Heart right ventricle (tissue), 16 donors: ENCODE data around the gene FGD3. TPM values are rescaled to one million over a fixed set of nuclear protein-coding genes. Genes with fewer than 3 reads are reported as not detected.

Experiments
- ATAC-seq, 8 donors: fragments of 200-7000 bp; cut with Tn5 transposase; one replicate each; pipeline ENCODE4 v1.9.1; 2020; ENCODE audit warnings: mild to moderate bottlenecking in 8 of 8, moderate library complexity in 8 of 8, moderate number of reproducible peaks in 1 of 8
- DNase-seq, 2 donors: peaks; one replicate each; pipeline ENCODE4 v3.0.0-alpha.2; 2020
- H3K27ac ChIP-seq, 10 donors: fragments of 200-600 bp; sonication (generic) in 2 of 10; one replicate each; pipeline versions ENCODE4 v1.5.0 to v1.8.0; 2020 to 2022; ENCODE audit warnings: mild to moderate bottlenecking in 3 of 10
- H3K27me3 ChIP-seq, 7 donors: fragments of 200-600 bp; one replicate each; pipeline ENCODE4 v1.8.0; 2021 to 2022; ENCODE audit warnings: mild to moderate bottlenecking in 2 of 7
- H3K36me3 ChIP-seq, 9 donors: fragments of 200-600 bp; sonication (generic) in 1 of 9; one replicate each; pipeline versions ENCODE4 v1.5.0 to v1.8.0; 2020 to 2022; ENCODE audit warnings: mild to moderate bottlenecking in 2 of 9
- H3K4me1 ChIP-seq, 9 donors: fragments of 200-600 bp; sonication (generic) in 1 of 9; one replicate each; pipeline versions ENCODE4 v1.5.0 to v1.8.0; 2020 to 2022; ENCODE audit warnings: mild to moderate bottlenecking in 4 of 9
- H3K4me3 ChIP-seq, 10 donors: fragments of 200-600 bp; sonication (generic) in 2 of 10; one replicate each; pipeline versions ENCODE4 v1.5.0 to v1.8.0; 2020 to 2022; ENCODE audit warnings: mild to moderate bottlenecking in 7 of 10, moderate library complexity in 2 of 10
- H3K9me3 ChIP-seq, 11 donors: fragments of 200-600 bp in 10 of 11; sonication (generic) in 2 of 11; one replicate each; pipeline versions ENCODE4 v1.5.0 to v1.8.0; 2013 to 2022; ENCODE audit warnings: mild to moderate bottlenecking in 2 of 11, control low read depth in 1 of 11, moderate library complexity in 1 of 11
- WGBS, 2 donors: extraction: QIAGEN DNeasy Blood & Tissue Kit; methylation state at CpG; one replicate each; pipeline ENCODE4 v1.1.7; 2013; ENCODE audit warnings: inconsistent platforms in 1 of 2; 5-methylcytosine and 5-hydroxymethylcytosine counted together
- intact Hi-C, 10 donors: fragments of 100-400 bp; cut with DNase I; formaldehyde crosslinking; loops; one replicate each; pipeline versions ENCODE4 v1.11.1 to v1.14.2; 2022
- polyA plus RNA-seq, 2 donors: library from polyadenylated mRNA; stranded (reverse); fragments of 200-250 nt; gene quantifications; one replicate each; pipeline ENCODE4 v1.2.3, GENCODE V29; 2013
- total RNA-seq, 10 donors: library from RNA; stranded (reverse); fragmentation: NEBNext Ultra II Directional in 3 of 10; extraction: Animal tissue kit (Norgen Biotek cat#: 25700) in 3 of 10; gene quantifications; one replicate each; pipeline versions ENCODE4 v1.2.1 to v1.2.4, GENCODE V29; 2021 to 2023
- TF ChIP-seq, protein P1 (sequence below), 9 donors: fragments of 200-600 bp; sonication (generic) in 2 of 9; IDR thresholded peaks; one replicate each; pipeline versions ENCODE4 v1.5.0 to v1.8.0; 2021 to 2022; ENCODE audit warnings: antibody characterized with exemption in 9 of 9, mild to moderate bottlenecking in 5 of 9, moderate library complexity in 1 of 9
- donor health status: Arrhythmogenic right ventricular cardiomyopathy.
- donor health status: ischemic (EF 13 %, LVEDD 7.1; RV severe dilation, severe dysfunction).
- donor health status: healthy with polysubstance abuse.
- donor health status: DM: no; HTN: yes; CAD: no.
- donor health status: DM: no; HTN: no; CAD: no.
- donor health status: ischemic (EF 25% LVEDD 6.9; RV normal size, moderate dysfunction).
- donor health status: ischemic (EF 25% LVEDD 5.7; RV mildly dilated, moderate dysfunction).
- donor health status: healthy.
- donor health status: DM: yes; HTN: yes; CAD: no.
- donor health status: Ischemic cardiomyopathy.
- donor health status: ischemic (EF 35%, LVEDD 5.7; RV mildly dilated, moderate dysfunction).
- donor health status: nonischemic (EF 11% LVEDD 7.7; RV severe dilation, severe dysfunction).
- donor health status: DM: yes; HTN: yes; CAD: no.
- donor health status: PGD.
- donor health status: ischemic (EF 29% LVEDD 5.4; RV normal size, mild dysfunction).
- donor health status: nonischemic (EF 23%, LVEDD 6.1; RV moderate dilation, normal function).

FGD3 gene
- total and polyA plus RNA-seq, 12 donors: 0.40 to 8.5 (median 2.2) TPM

DNA sequence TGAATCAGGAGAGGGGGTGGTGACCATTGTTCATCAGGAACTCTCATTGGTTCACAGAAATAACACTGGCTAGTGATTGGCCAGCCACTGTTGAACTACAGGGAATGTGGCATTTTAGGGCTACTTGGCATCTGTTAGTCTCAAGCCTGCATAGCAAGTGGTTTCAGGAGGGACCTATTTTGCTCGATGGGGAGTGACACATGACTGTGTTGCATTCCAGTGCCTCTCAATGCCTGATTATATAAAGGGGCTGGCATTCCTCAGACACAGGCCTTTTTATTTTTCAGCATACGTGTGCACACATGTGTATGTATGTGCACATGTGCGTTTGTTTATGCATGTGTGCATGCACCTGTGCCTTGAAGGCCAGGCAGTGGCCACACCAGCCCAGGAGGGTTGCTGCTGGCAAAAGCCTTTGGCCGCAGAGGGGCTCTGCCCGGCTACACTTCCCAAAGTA lies 23.2 kb downstream of the FGD3 start:
- Histone ChIP-seq H3K27ac (no peak overlapping the region), H3K4me3 (no peak overlapping the region), H3K4me1 (peaks cover 0 to 82% (median 5%) of the 10 kb centered on the region in 9 donors), H3K27me3 (peaks cover 0 to 2% (median 0%) of the 10 kb centered on the region in 7 donors), H3K36me3 (peaks cover 0 to 7% (median 0%) of the 10 kb centered on the region in 9 donors), H3K9me3 (no peaks in the 10 kb centered on the region)
- intact Hi-C loops: no loop called here
- ATAC-seq (peak in 2 of 8 donors; percentile 23 to 38), DNase-seq (no peak)
- WGBS, 2 donors: 74 to 78% methylated on average over 5 of the region's 5 CpGs
- TF ChIP-seq, protein P1, sequence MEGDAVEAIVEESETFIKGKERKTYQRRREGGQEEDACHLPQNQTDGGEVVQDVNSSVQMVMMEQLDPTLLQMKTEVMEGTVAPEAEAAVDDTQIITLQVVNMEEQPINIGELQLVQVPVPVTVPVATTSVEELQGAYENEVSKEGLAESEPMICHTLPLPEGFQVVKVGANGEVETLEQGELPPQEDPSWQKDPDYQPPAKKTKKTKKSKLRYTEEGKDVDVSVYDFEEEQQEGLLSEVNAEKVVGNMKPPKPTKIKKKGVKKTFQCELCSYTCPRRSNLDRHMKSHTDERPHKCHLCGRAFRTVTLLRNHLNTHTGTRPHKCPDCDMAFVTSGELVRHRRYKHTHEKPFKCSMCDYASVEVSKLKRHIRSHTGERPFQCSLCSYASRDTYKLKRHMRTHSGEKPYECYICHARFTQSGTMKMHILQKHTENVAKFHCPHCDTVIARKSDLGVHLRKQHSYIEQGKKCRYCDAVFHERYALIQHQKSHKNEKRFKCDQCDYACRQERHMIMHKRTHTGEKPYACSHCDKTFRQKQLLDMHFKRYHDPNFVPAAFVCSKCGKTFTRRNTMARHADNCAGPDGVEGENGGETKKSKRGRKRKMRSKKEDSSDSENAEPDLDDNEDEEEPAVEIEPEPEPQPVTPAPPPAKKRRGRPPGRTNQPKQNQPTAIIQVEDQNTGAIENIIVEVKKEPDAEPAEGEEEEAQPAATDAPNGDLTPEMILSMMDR (IDR thresholded peaks at IDR 0.05): no peak

DNA sequence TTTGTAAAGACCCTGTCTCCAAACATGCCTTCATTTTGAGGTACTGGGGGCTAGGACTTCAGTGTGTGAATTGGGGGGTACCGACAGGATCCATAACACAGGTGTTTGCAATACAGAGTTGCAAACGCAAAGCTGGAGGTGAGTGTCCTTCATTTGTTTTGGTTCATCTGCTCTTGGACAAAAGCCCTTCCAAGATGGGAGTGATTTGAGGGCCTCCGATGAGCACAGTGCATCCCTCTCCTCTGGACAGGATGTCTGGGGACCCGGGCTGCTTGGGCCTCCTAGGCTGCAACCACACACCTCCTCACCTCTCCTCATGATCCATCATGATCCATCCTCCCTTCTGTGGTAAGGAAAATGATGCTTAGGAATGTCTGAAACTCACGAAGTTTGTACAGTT lies 23.8 kb downstream of the FGD3 start:
- TF ChIP-seq, protein P1 (IDR thresholded peaks at IDR 0.05): no peak

DNA sequence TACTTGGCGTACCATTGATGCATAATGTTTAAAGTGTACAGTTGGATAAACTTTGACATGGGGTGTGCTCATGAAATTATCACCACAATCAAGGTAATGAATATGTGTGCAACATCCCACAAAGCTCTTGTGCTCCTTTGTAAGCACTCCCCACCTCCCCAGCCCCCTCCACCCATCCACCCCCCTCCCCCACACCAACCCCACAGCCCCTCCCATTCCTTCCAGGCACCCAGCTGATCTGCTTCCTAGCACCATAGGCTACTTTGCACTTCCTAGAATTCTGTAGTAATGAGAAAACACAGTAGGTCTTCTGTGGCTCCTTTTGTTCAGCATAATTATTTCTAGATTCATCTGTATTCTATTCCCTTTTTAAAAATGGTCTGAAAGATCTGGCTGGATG lies 24.5 kb downstream of the FGD3 start:
- intact Hi-C loops: no loop called here
- H3K4me1 ChIP-seq: peaks cover 0 to 73% (median 4%) of the 10 kb centered on the region in 9 donors
- H3K27ac ChIP-seq: no peak overlapping the region
- peaks cover 0 to 2% (median 0%) of the 10 kb centered on the region in 7 donors for H3K27me3 ChIP-seq
- no peak overlapping the region for H3K4me3 ChIP-seq
- peaks cover 0 to 20% (median 0%) of the 10 kb centered on the region in 9 donors for H3K36me3 ChIP-seq
- DNase-seq (no peak), ATAC-seq (no peak)
- TF ChIP-seq, protein P1 (IDR thresholded peaks at IDR 0.05): no peak
- WGBS, 2 donors: 87 to 100% methylated on average over 1 of the region's 1 CpG
- H3K9me3 ChIP-seq: no peaks in the 10 kb centered on the region

More for the DNA sequence above, 23.8 kb downstream of the FGD3 start:
- H3K4me1 ChIP-seq: peaks cover 0 to 80% (median 4%) of the 10 kb centered on the region in 9 donors
- H3K4me3 ChIP-seq: no peak overlapping the region
- H3K36me3 ChIP-seq: peaks cover 0 to 14% (median 0%) of the 10 kb centered on the region in 9 donors
- intact Hi-C loops: no loop called here
- no peak for ATAC-seq
- DNase-seq: no peak
- H3K9me3 ChIP-seq: no peaks in the 10 kb centered on the region
- H3K27me3 ChIP-seq: peaks cover 0 to 2% (median 0%) of the 10 kb centered on the region in 7 donors
- 72 to 75% methylated on average over 5 of the region's 5 CpGs for WGBS, 2 donors
- no peak overlapping the region for H3K27ac ChIP-seq

DNA sequence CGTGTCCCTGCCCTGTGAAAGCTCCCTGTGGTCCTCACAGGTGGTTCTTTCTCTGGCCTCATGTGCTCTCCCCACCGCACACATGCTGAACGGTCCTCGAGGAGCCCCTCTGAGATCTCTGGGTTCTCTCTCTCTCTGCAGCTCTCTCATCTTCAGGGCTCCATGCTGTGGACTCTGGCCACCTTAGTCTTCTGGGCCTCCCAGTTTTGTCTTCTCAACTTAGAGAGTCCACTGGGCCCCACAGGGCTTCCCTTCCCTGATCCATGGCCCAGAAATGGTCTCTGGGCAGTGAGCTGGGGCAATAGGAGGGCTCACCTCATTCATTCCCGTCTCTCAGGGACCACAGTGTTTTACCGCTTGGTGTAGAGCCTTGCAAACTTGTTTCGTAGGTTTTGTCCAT lies 26.4 kb downstream of the FGD3 start:
- peak overlapping the region in 1 of 10 donors; percentile 26 for H3K27ac ChIP-seq
- H3K9me3 ChIP-seq: no peaks in the 10 kb centered on the region
- H3K4me3 ChIP-seq: no peak overlapping the region
- WGBS, 2 donors: 90 to 96% methylated on average over 7 of the region's 7 CpGs
- peaks cover 0 to 68% (median 7%) of the 10 kb centered on the region in 9 donors for H3K4me1 ChIP-seq
- H3K27me3 ChIP-seq: peaks cover 0 to 5% (median 0%) of the 10 kb centered on the region in 7 donors
- DNase-seq: no peak
- no peak for ATAC-seq
- intact Hi-C loops: no loop called here
- peaks cover 0 to 31% (median 0%) of the 10 kb centered on the region in 9 donors for H3K36me3 ChIP-seq
- TF ChIP-seq, protein P1 (IDR thresholded peaks at IDR 0.05): no peak
